CD4-positive, alpha-beta T cell (primary cell): Measurements from ENCODE around the gene EXT2. TPM values are rescaled to one million over a fixed set of nuclear protein-coding genes. Genes with fewer than 3 reads are reported as not detected.

ENCODE experiments used
- ATAC-seq: fragments of 200-7000 bp; cut with Tn5 transposase; one replicate; pipeline ENCODE4 v1.10.0; 2022; ENCODE audit warnings: mild to moderate bottlenecking; ENCODE audit not compliant: poor library complexity
- CTCF ChIA-PET: fragments of 350-600 bp; sonication (Branson Sonifier 250); formaldehyde crosslinking; loops from one replicate; lab custom pipeline; 2021; ENCODE audit warnings: antibody characterized with exemption, inconsistent platforms; lab: Charles Lee
- POLR2A ChIA-PET: fragments of 350-600 bp; sonication (Branson Sonifier 250); formaldehyde crosslinking; loops from one replicate; lab custom pipeline; 2021; ENCODE audit warnings: antibody characterized with exemption, inconsistent platforms; lab: Charles Lee
- DNase-seq, 14 experiments: peaks; one replicate each; pipeline ENCODE4 v3.0.0-alpha.2; 2013 to 2020; ENCODE audit warnings: mixed read lengths in 2 of 14
- H3K27ac ChIP-seq, 2 donors: one replicate each; pipeline versions ENCODE4 v1.5.1 to v1.7.0; 2013; ENCODE audit warnings: low read length in 2 of 2, low read depth in 1 of 2, mild to moderate bottlenecking in 1 of 2
- H3K27me3 ChIP-seq, 2 experiments: 1 replicate in 1 of 2; 2 replicates in 1 of 2; pipeline versions ENCODE4 v1.6.1 to v1.7.0; 2013; ENCODE audit warnings: low read length in 2 of 2, control low read depth in 1 of 2, mild to moderate bottlenecking in 1 of 2, moderate library complexity in 1 of 2; ENCODE audit not compliant: insufficient read depth in 2 of 2, control insufficient read depth in 1 of 2
- H3K36me3 ChIP-seq: one replicate; pipeline ENCODE4 v1.6.1; 2013; ENCODE audit warnings: low read length, control low read depth; ENCODE audit not compliant: insufficient read depth
- H3K4me1 ChIP-seq: one replicate; pipeline ENCODE4 v1.6.1; 2013; ENCODE audit warnings: low read length, control low read depth; ENCODE audit not compliant: insufficient read depth
- H3K4me3 ChIP-seq: one replicate; pipeline ENCODE4 v1.5.1; 2013; ENCODE audit warnings: mild to moderate bottlenecking, low read length, moderate library complexity
- H3K9me3 ChIP-seq, 2 experiments: 1 replicate in 1 of 2; 2 replicates in 1 of 2; pipeline versions ENCODE4 v1.6.1 to v1.7.0; 2013; ENCODE audit warnings: low read length in 2 of 2, mild to moderate bottlenecking in 2 of 2, control low read depth in 1 of 2, moderate library complexity in 1 of 2; ENCODE audit not compliant: control insufficient read depth in 1 of 2, insufficient read depth in 1 of 2
- H3K27ac Mint-ChIP-seq: one replicate; pipeline ENCODE4 v1.8.0; 2020; ENCODE audit warnings: mixed read lengths
- H3K27me3 Mint-ChIP-seq: one replicate; pipeline ENCODE4 v1.8.0; 2021; ENCODE audit warnings: mixed read lengths
- H3K36me3 Mint-ChIP-seq: one replicate; pipeline ENCODE4 v1.8.0; 2021; ENCODE audit warnings: low read depth, mixed read lengths
- H3K4me1 Mint-ChIP-seq: one replicate; pipeline ENCODE4 v1.8.0; 2021; ENCODE audit warnings: low read depth, mixed read lengths
- H3K4me3 Mint-ChIP-seq: one replicate; pipeline ENCODE4 v1.8.0; 2020; ENCODE audit warnings: mild to moderate bottlenecking, mixed read lengths
- H3K9me3 Mint-ChIP-seq: one replicate; pipeline ENCODE4 v1.8.0; 2020; ENCODE audit warnings: mixed read lengths
- CTCF ChIP-seq: fragments of 200-600 bp; IDR thresholded peaks from one replicate; pipeline ENCODE4 v1.8.0; 2022; ENCODE audit warnings: antibody characterized with exemption, mild to moderate bottlenecking
- intact Hi-C, 2 experiments: fragments of 100-400 bp; cut with DNase I in 1 of 2; cut with micrococcal nuclease in 1 of 2; formaldehyde crosslinking; loops; one replicate each; pipeline versions ENCODE4 v1.15.1 to v1.9.0; 2023 to 2025; cut with DNase I, micrococcal nuclease
- total RNA-seq, 174 experiments: library from RNA in 2 of 174; stranded (reverse) in 2 of 174; gene quantifications; one replicate each; pipeline ENCODE4 v1.2.3 and lab custom pipeline; 2021 to 2026

EXT2 gene
- total RNA-seq, 2 experiments from 2014 or later, result 17.1 to 17.5 TPM

GRCh38 chr11:44267750-44268613, 172.5 kb downstream of the EXT2 start:
- Histone ChIP-seq H3K27me3 (no peaks in the 10 kb centered on the region), H3K9me3 (peaks cover 0 to 15% of the 10 kb centered on the region in 2 experiments), H3K36me3 (no peaks in the 10 kb centered on the region), H3K4me3 (no peak overlapping the region), H3K4me1 (no peaks in the 10 kb centered on the region), H3K27ac (no peak overlapping the region)
- no peak for TF ChIP-seq CTCF
- H3K27me3 Mint-ChIP-seq, result no peaks in the 10 kb centered on the region
- CTCF ChIA-PET, result no interaction called here
- no peaks in the 10 kb centered on the region for H3K9me3 Mint-ChIP-seq
- H3K36me3 Mint-ChIP-seq, result no peaks in the 10 kb centered on the region
- no peak for ATAC-seq
- no peak for DNase-seq
- no peak overlapping the region for H3K27ac Mint-ChIP-seq
- intact Hi-C loops, result no loop called here
- POLR2A ChIA-PET, result no interaction called here
- H3K4me1 Mint-ChIP-seq, result no peaks in the 10 kb centered on the region
- H3K4me3 Mint-ChIP-seq, result no peak overlapping the region

- Mint-ChIP-seq H3K27me3 (no peaks in the 10 kb centered on the region), H3K9me3 (no peaks in the 10 kb centered on the region), H3K36me3 (no peaks in the 10 kb centered on the region), H3K4me1 (no peaks in the 10 kb centered on the region), H3K4me3 (no peak overlapping the region), H3K27ac (no peak overlapping the region)
- no peak for TF ChIP-seq CTCF
- POLR2A ChIA-PET, result no interaction called here
- Histone ChIP-seq H3K4me1 (no peaks in the 10 kb centered on the region), H3K4me3 (no peak overlapping the region), H3K36me3 (no peaks in the 10 kb centered on the region), H3K27ac (no peak overlapping the region), H3K9me3 (peaks cover 0 to 15% of the 10 kb centered on the region in 2 experiments), H3K27me3 (no peaks in the 10 kb centered on the region)
- no peak for ATAC-seq
- DNase-seq, result no peak
- intact Hi-C loops, result no loop called here
- CTCF ChIA-PET, result no interaction called here
Measured at GRCh38 chr11:44268614-44269080, 173.2 kb downstream of the EXT2 start.

- no peak for TF ChIP-seq CTCF
- ATAC-seq, result no peak
- no peak overlapping the region for H3K4me3 Mint-ChIP-seq
Measured at GRCh38 chr11:44269369-44270351, 174.2 kb downstream of the EXT2 start.

More at GRCh38 chr11:44269369-44270351, 174.2 kb downstream of the EXT2 start:
- Mint-ChIP-seq H3K27me3 (no peaks in the 10 kb centered on the region), H3K27ac (no peak overlapping the region), H3K9me3 (no peaks in the 10 kb centered on the region), H3K36me3 (no peaks in the 10 kb centered on the region), H3K4me1 (no peaks in the 10 kb centered on the region)
- H3K27ac ChIP-seq, result no peak overlapping the region
- ChIA-PET POLR2A (no interaction called here), CTCF (no interaction called here)
- no peaks in the 10 kb centered on the region for H3K36me3 ChIP-seq
- H3K27me3 ChIP-seq, result no peaks in the 10 kb centered on the region
- no peaks in the 10 kb centered on the region for H3K4me1 ChIP-seq
- peaks cover 0 to 12% of the 10 kb centered on the region in 2 experiments for H3K9me3 ChIP-seq
- intact Hi-C loops, result no loop called here
- no peak overlapping the region for H3K4me3 ChIP-seq
- DNase-seq, result no peak
